A673 (cell line): ENCODE measurements around the gene MUSK. TPM values are rescaled to one million over a fixed set of nuclear protein-coding genes. Genes with fewer than 3 reads are reported as not detected.

Experiments
- BruUV-seq: library from RNA; stranded (reverse); fragments of 400-500 nt; replicated peaks from 2 replicates; lab custom pipeline; 2021; lab: Mats Ljungman, UMichigan
- CTCF ChIA-PET: fragments of 300-600 bp; sonication (Branson Sonifier 250); formaldehyde crosslinking; loops from one replicate; lab custom pipeline; 2022; ENCODE audit warnings: antibody characterized with exemption; lab: Charles Lee
- POLR2A ChIA-PET: fragments of 300-600 bp; sonication (Branson Sonifier 250); formaldehyde crosslinking; loops from one replicate; lab custom pipeline; 2022; ENCODE audit warnings: antibody characterized with exemption; ENCODE audit not compliant: low non-redundant PET; lab: Charles Lee
- DNase-seq: peaks from one replicate; pipeline ENCODE4 v3.0.0-alpha.2; 2015; ENCODE audit warnings: low spot score
- H3K27ac ChIP-seq: fragments of 200-600 bp; sonication (generic); 2 replicates; pipeline ENCODE4 v1.5.1; 2016; ENCODE audit warnings: mixed run types, low read depth, mild to moderate bottlenecking, mixed read lengths, antibody characterized with exemption, low read length; ENCODE audit not compliant: poor library complexity, severe bottlenecking
- H3K27me3 ChIP-seq: fragments of 200-600 bp; sonication (generic); replicated peaks from 2 replicates; pipeline ENCODE4 v1.6.1; 2017; ENCODE audit warnings: mixed run types, low read depth, mild to moderate bottlenecking, mixed read lengths, antibody characterized with exemption, low read length; ENCODE audit not compliant: insufficient read depth, poor library complexity
- H3K36me3 ChIP-seq: fragments of 200-600 bp; sonication (generic); 2 replicates; pipeline ENCODE4 v1.6.1; 2016; ENCODE audit warnings: mixed run types, mild to moderate bottlenecking, mixed read lengths, antibody characterized with exemption, low read length; ENCODE audit not compliant: insufficient read depth, poor library complexity, severe bottlenecking
- H3K4me1 ChIP-seq: fragments of 200-600 bp; sonication (generic); 2 replicates; pipeline ENCODE4 v1.6.1; 2017; ENCODE audit warnings: mixed run types, mild to moderate bottlenecking, mixed read lengths, antibody characterized with exemption, low read length; ENCODE audit not compliant: insufficient read depth, poor library complexity, severe bottlenecking
- H3K4me3 ChIP-seq: fragments of 200-600 bp; sonication (generic); 2 replicates; pipeline ENCODE4 v1.5.1; 2016; ENCODE audit warnings: low read depth, mixed run types, mild to moderate bottlenecking, mixed read lengths, low read length; ENCODE audit not compliant: poor library complexity, severe bottlenecking
- H3K9me3 ChIP-seq: fragments of 200-600 bp; sonication (generic); 2 replicates; pipeline ENCODE4 v1.6.1; 2016; ENCODE audit warnings: mixed run types, low read depth, mild to moderate bottlenecking, mixed read lengths, antibody characterized with exemption, low read length; ENCODE audit not compliant: poor library complexity, severe bottlenecking
- CTCF ChIP-seq: fragments of 300-800, 200-600 bp; sonication (generic); conservative IDR thresholded peaks from 2 replicates; pipeline ENCODE4 v1.5.1; 2017; ENCODE audit warnings: low read depth, mild to moderate bottlenecking, antibody characterized with exemption, low read length, moderate library complexity, mixed read lengths
- EZH2 ChIP-seq: fragments of 200-600 bp; sonication (generic); IDR thresholded peaks from 2 replicates; pipeline ENCODE4 v1.6.1; 2017; ENCODE audit warnings: borderline replicate concordance, low read depth, mild to moderate bottlenecking, mixed read lengths, antibody characterized with exemption, low read length; ENCODE audit not compliant: poor library complexity, severe bottlenecking
- intact Hi-C: fragments of 100-400 bp; cut with micrococcal nuclease; formaldehyde crosslinking; loops from one replicate; pipeline ENCODE4 v1.10.0; 2022; ENCODE audit not compliant: unreplicated experiment
- total RNA-seq: library from RNA; stranded (reverse); gene quantifications from 2 replicates; pipeline ENCODE4 v1.2.3, GENCODE V29; 2021

MUSK gene
- total RNA-seq, 1 experiment from 2014 or later = not detected

- ChIA-PET POLR2A (no interaction called here), CTCF (interaction anchor here (0.7 kb wide), 1 partner anchor 40 kb away, joined by 3 read pairs; no protein-coding TSS in a partner anchor)
- TF ChIP-seq CTCF (no peak), EZH2 (no peak)
- Histone ChIP-seq H3K36me3 (no peaks in the 10 kb centered on the region), H3K4me3 (no peak overlapping the region), H3K27me3 (no peaks in the 10 kb centered on the region), H3K27ac (no peak overlapping the region), H3K9me3 (no peaks in the 10 kb centered on the region), H3K4me1 (no peaks in the 10 kb centered on the region)
- BruUV-seq = no TSS peak
- peak; percentile 16 for DNase-seq
- intact Hi-C loops = no loop called here
These were observed 159.7 kb downstream of the MUSK start for GRCh38 chr9:110828264-110828663.

DNA sequence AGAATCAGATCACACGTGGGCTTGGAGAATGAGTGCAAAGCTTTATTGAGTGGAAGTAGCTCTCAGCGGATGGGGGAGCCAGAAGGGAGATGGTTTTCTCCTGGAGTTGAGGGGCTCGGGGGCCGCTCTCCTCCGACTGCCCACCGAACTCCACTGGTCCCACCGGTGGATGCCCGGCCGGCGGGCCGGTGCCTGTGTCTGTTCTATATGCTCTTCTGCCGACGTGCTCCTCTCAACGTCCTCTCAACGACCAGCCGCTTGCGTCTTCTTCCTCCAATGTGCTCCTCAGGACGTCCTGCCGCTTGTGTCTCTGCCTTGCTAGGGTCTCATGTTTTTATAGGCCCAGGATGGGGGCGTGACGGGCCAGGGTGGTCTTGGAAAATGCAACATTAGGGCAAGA is 161.9 kb downstream of the MUSK start:
- Histone ChIP-seq H3K4me3 (no peak overlapping the region), H3K4me1 (no peaks in the 10 kb centered on the region), H3K9me3 (no peaks in the 10 kb centered on the region), H3K36me3 (no peaks in the 10 kb centered on the region), H3K27ac (no peak overlapping the region), H3K27me3 (no peaks in the 10 kb centered on the region)
- BruUV-seq = no TSS peak
- no peak for TF ChIP-seq CTCF
- TF ChIP-seq EZH2 = no peak
- intact Hi-C loops = no loop called here
- CTCF ChIA-PET = no interaction called here
- POLR2A ChIA-PET = no interaction called here
- no peak for DNase-seq

- Histone ChIP-seq H3K36me3 (no peaks in the 10 kb centered on the region), H3K4me3 (no peak overlapping the region), H3K9me3 (no peaks in the 10 kb centered on the region), H3K27me3 (no peaks in the 10 kb centered on the region), H3K4me1 (no peaks in the 10 kb centered on the region), H3K27ac (no peak overlapping the region)
- TF ChIP-seq CTCF = no peak
- TF ChIP-seq EZH2 = no peak
- DNase-seq = no peak
- no TSS peak for BruUV-seq
- intact Hi-C loops = no loop called here
- ChIA-PET POLR2A (interaction anchor here (0.5 kb wide), 1 partner anchor 38 kb away, joined by 9 read pairs; no protein-coding TSS in a partner anchor), CTCF (no interaction called here)
These were observed 164.3 kb downstream of the MUSK start for GRCh38 chr9:110832926-110833325.
